ENCODE results near the gene BEND5. TPM values are rescaled to one million over a fixed set of nuclear protein-coding genes. Genes with fewer than 3 reads are reported as not detected.

BEND5 gene
- total and polyA plus RNA-seq, 2 of the 4 experiments (the other 2 are of a cell fraction): 1.1 to 1.3 TPM

- Histone ChIP-seq H2AK9ac (replicated peaks; ENCODE audit: low read depth, low read length, poor library complexity) (no peak overlapping the region), H3K23ac (ENCODE audit: low read depth, low read length) (no peak overlapping the region), H2BK20ac (ENCODE audit: low read depth, low read length) (no peak overlapping the region), H4K91ac (ENCODE audit: insufficient read depth, low read depth, low read length) (no peak overlapping the region), H2BK15ac (ENCODE audit: low read depth, low read length) (no peak overlapping the region), H4K20me1 (ENCODE audit: insufficient read depth, low read length) (no peaks in the 10 kb centered on the region), H2BK120ac (ENCODE audit: low read depth, low read length) (no peak overlapping the region), H3K4ac (ENCODE audit: low read depth, low read length) (no peak overlapping the region), H2AFZ (replicated peaks; ENCODE audit: low read length, poor library complexity) (no peak overlapping the region), H3K14ac (replicated peaks; ENCODE audit: low read depth, low read length) (no peak overlapping the region), H4K8ac (ENCODE audit: low read depth in 2 of 2, low read length in 2 of 2) (no peak overlapping the region), H3K9ac (ENCODE audit: low read depth, low read length) (no peak overlapping the region), H3K27me3 (ENCODE audit: control insufficient read depth, insufficient read depth, low read length) (no peaks in the 10 kb centered on the region), H3K56ac (ENCODE audit: extremely low read depth, insufficient read depth, low read length) (no peak overlapping the region), H3K27ac (ENCODE audit: insufficient read depth, low read length) (no peak overlapping the region), H3K4me2 (ENCODE audit: low read depth, low read length) (no peak overlapping the region), H4K5ac (ENCODE audit: low read depth, low read length) (no peak overlapping the region), H2AK5ac (ENCODE audit: low read depth, low read length) (no peak overlapping the region), H3K9me1 (ENCODE audit: insufficient read depth, low read length) (no peaks in the 10 kb centered on the region), H3K36me3 (ENCODE audit: control insufficient read depth, insufficient read depth, low read length) (no peaks in the 10 kb centered on the region), H3K9me3 (ENCODE audit: control insufficient read depth, insufficient read depth, low read length) (no peaks in the 10 kb centered on the region), H3K4me1 (ENCODE audit: control insufficient read depth, insufficient read depth, low read length) (no peaks in the 10 kb centered on the region), H3K4me3 (ENCODE audit: insufficient read depth, low read depth, low read length) (no peak overlapping the region), H2BK5ac (ENCODE audit: low read depth, low read length, poor library complexity, severe bottlenecking) (no peak overlapping the region), H3K79me1 (ENCODE audit: low read depth in 1 of 2, low read length in 2 of 2) (no peaks in the 10 kb centered on the region), H3K18ac (ENCODE audit: low read depth, low read length) (no peak overlapping the region)
- no peak for ATAC-seq (ENCODE audit: low read depth)
- ChIA-PET CTCF (no interaction called here), POLR2A (ENCODE audit: unreplicated experiment) (no interaction called here)
- no peak for TF ChIP-seq USF2 (IDR thresholded peaks at IDR 0.05; ENCODE audit: low read depth, low read length)
- DNase-seq: no peak
- in situ Hi-C loops (cut with MboI; ENCODE audit: low sequenced_read_pairs): no loop called here
- dilution Hi-C loops (cut with HindIII; ENCODE audit: low sequenced_read_pairs, unreplicated experiment): no loop called here
- intact Hi-C loops (cut with micrococcal nuclease): no loop called here
- no CpG with 5 or more reads among the region's 3 CpGs for WGBS, 2 experiments (ENCODE audit: extremely low coverage in 2 of 2, insufficient read length in 1 of 2)
- no TSS peak for BruUV-seq (replicated peaks)
Observed at GRCh38 chr1:48820491-48820890, 43.8 kb upstream of the BEND5 start.
